Measurements from ENCODE around the gene ITGA2B. TPM values are rescaled to one million over a fixed set of nuclear protein-coding genes. Genes with fewer than 3 reads are reported as not detected.

Gene ITGA2B
- total RNA-seq, 1 experiment from 2014 or later = 8.3 TPM

DNA sequence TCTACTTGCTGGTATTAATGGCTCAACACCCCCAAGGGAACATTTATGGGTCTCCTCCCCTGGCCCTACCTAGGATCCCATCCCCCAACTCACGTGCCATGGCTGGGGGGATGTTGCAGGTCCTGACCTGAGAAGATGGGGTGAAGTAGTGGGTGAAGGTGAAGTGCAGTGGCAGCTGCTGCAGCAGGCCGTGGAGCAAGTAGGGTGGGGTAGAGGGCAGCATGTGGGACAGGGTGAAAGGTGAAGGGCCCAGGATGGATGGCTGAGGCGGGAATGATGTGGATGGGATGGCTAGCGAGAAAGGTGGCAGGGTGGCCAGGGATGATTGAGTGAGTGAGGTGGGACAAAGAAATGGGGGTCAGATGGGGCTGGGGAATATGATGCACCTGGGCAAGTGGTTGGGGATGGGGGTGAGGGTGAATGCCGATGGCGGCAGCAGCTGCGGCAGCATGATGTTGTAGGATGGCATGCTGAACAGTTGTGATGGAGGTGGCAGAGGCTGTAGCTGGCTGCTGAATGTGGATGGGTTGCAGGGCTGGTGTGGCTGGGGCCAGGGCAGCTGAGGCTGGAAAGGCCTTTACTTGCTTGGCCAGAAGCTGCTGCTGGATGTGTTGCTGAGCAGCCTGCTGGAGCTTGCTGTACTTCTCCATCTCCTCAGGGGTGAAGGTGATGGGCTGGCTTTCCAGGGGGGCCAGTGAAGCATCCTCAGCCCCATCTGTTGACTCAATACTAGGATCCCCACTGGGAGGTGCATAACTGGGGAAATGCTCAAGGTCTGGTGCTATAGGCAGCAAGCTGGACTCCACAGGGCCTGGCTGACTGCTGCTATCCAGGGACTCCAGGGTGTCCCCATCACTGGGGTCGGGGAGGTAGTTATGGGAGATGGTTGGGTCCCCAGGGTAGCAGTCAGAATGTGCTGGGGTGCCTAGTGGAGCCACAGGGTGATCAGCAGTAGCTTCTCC lies 8.3 kb upstream of the ITGA2B start:
- peak overlapping the region in 1 of 3 experiments; percentile 71; a peak in 3 of 7 replicates for H3K27ac Mint-ChIP-seq
- H3K9ac ChIP-seq (ENCODE audit: extremely low read depth, insufficient read length, low read length) = no peak overlapping the region

More for the DNA sequence above, 8.3 kb upstream of the ITGA2B start:
- H3K79me2 ChIP-seq (ENCODE audit: insufficient read depth, low read length) = no peaks in the 10 kb centered on the region
- H3K14ac ChIP-seq (ENCODE audit: insufficient read depth, low read length) = no peak overlapping the region
- WGBS (ENCODE audit: extremely low coverage, insufficient read length, low lambda C conversion rate) = no CpG with 5 or more reads among the region's 8 CpGs
- no peak overlapping the region for H3K4me2 ChIP-seq (ENCODE audit: insufficient read depth, insufficient read length, low read length)
- no peak overlapping the region for H3K4ac ChIP-seq (ENCODE audit: low read depth, low read length)
- Mint-ChIP-seq H3K4me1 (no peaks in the 10 kb centered on the region), H3K27me3 (ENCODE audit: low read depth) (peaks cover 1% of the 10 kb centered on the region), H3K9me3 (no peaks in the 10 kb centered on the region; a peak in 1 of 5 replicates), H3K36me3 (ENCODE audit: insufficient read depth in 1 of 3, low read depth in 3 of 3) (peaks cover 25 to 53% (median 52%) of the 10 kb centered on the region in 3 experiments; a peak in 6 of 7 replicates), H3K4me3 (no peak overlapping the region)
- H2BK15ac ChIP-seq (ENCODE audit: low read depth, low read length) = no peak overlapping the region
- no peak overlapping the region for H3T11ph ChIP-seq (ENCODE audit: low read length)
- no peak overlapping the region for H3K18ac ChIP-seq (ENCODE audit: insufficient read length, low read depth, low read length)
- H3K27me3 ChIP-seq (ENCODE audit: insufficient read depth, low read length) = no peaks in the 10 kb centered on the region
- H4K20me1 ChIP-seq (ENCODE audit: control insufficient read depth, insufficient read depth, insufficient read length) = no peaks in the 10 kb centered on the region
- no peak overlapping the region for H2BK12ac ChIP-seq (ENCODE audit: insufficient read length, low read depth, low read length)
- H3K4me1 ChIP-seq (ENCODE audit: insufficient read depth, low read length) = no peaks in the 10 kb centered on the region
- H3K9me3 ChIP-seq (ENCODE audit: control insufficient read depth, low read depth, low read length) = no peaks in the 10 kb centered on the region
- H2AK5ac ChIP-seq (ENCODE audit: insufficient read length, low read length) = no peak overlapping the region
- H2BK20ac ChIP-seq (ENCODE audit: low read depth, low read length, poor library complexity, severe bottlenecking) = no peak overlapping the region
- H3K23ac ChIP-seq (ENCODE audit: insufficient read length, low read depth, low read length) = no peak overlapping the region
- H3K23me2 ChIP-seq (ENCODE audit: insufficient read length, low read depth, low read length, poor library complexity, severe bottlenecking) = no peaks in the 10 kb centered on the region
- no peak overlapping the region for H4K5ac ChIP-seq (ENCODE audit: insufficient read length, low read depth, low read length)
- no peak overlapping the region for H4K91ac ChIP-seq (ENCODE audit: insufficient read length, low read depth, low read length)
- TF ChIP-seq, protein P1, sequence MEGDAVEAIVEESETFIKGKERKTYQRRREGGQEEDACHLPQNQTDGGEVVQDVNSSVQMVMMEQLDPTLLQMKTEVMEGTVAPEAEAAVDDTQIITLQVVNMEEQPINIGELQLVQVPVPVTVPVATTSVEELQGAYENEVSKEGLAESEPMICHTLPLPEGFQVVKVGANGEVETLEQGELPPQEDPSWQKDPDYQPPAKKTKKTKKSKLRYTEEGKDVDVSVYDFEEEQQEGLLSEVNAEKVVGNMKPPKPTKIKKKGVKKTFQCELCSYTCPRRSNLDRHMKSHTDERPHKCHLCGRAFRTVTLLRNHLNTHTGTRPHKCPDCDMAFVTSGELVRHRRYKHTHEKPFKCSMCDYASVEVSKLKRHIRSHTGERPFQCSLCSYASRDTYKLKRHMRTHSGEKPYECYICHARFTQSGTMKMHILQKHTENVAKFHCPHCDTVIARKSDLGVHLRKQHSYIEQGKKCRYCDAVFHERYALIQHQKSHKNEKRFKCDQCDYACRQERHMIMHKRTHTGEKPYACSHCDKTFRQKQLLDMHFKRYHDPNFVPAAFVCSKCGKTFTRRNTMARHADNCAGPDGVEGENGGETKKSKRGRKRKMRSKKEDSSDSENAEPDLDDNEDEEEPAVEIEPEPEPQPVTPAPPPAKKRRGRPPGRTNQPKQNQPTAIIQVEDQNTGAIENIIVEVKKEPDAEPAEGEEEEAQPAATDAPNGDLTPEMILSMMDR (conservative IDR thresholded peaks at IDR 0.05) = no peak
- no peak overlapping the region for H4K8ac ChIP-seq (replicated peaks; ENCODE audit: insufficient read length, low read depth, low read length)
- no peak overlapping the region for H3K56ac ChIP-seq (ENCODE audit: insufficient read length, low read depth, low read length)
- H2BK5ac ChIP-seq (ENCODE audit: insufficient read length, low read length) = no peak overlapping the region
- H3K27ac ChIP-seq (ENCODE audit: insufficient read length, low read depth, low read length) = no peak overlapping the region
- DNase-seq = peak; percentile 27
- no peaks in the 10 kb centered on the region for H3K79me1 ChIP-seq (ENCODE audit: insufficient read depth, low read depth, low read length, poor library complexity, severe bottlenecking)
- no peak overlapping the region for H2AFZ ChIP-seq (ENCODE audit: low read length)
- no peak overlapping the region for H2BK120ac ChIP-seq (ENCODE audit: low read depth, low read length, poor library complexity, severe bottlenecking)

Measured in H9 (cell line).